HepG2 (cell line): ENCODE data around the gene MOG. TPM values are rescaled to one million over a fixed set of nuclear protein-coding genes. Genes with fewer than 3 reads are reported as not detected.
A peak's percentile ranks its signal among the peaks of the same experiment; 100 is the strongest.

Experiments
- CEBPG ChIP-seq: IDR thresholded peaks from 2 replicates; pipeline ENCODE4 v1.6.1; 2016
- NFKB2 ChIP-seq: sonication (generic); formaldehyde crosslinking; IDR thresholded peaks from 2 replicates; pipeline ENCODE4 v1.4.0; 2020; ENCODE audit warnings: missing genetic modification reagents, borderline replicate concordance
- SETDB1 ChIP-seq: sonication (generic); formaldehyde crosslinking; IDR thresholded peaks from 2 replicates; pipeline ENCODE4 v1.5.1; 2020; ENCODE audit warnings: missing genetic modification reagents, mild to moderate bottlenecking, borderline replicate concordance
- SNAPC4 ChIP-seq: sonication (generic); formaldehyde crosslinking; IDR thresholded peaks from 2 replicates; pipeline ENCODE4 v1.4.0; 2020; ENCODE audit warnings: mild to moderate bottlenecking, missing genetic modification reagents
- SPEN ChIP-seq: sonication (generic); formaldehyde crosslinking; IDR thresholded peaks from 2 replicates; pipeline ENCODE4 v1.5.1; 2020; ENCODE audit warnings: low read depth, mild to moderate bottlenecking, missing genetic modification reagents
- THAP11 ChIP-seq: IDR thresholded peaks from 2 replicates; pipeline ENCODE4 v1.6.1; 2016; ENCODE audit warnings: missing biosample characterization, missing genetic modification reagents
- ZNF260 ChIP-seq: sonication (generic); formaldehyde crosslinking; IDR thresholded peaks from 2 replicates; pipeline ENCODE4 v1.4.0; 2020; ENCODE audit warnings: missing genetic modification reagents, low read depth, mild to moderate bottlenecking, borderline replicate concordance
- ZNF263 ChIP-seq: sonication (generic); formaldehyde crosslinking; IDR thresholded peaks from 2 replicates; pipeline ENCODE4 v1.4.0; 2020; ENCODE audit warnings: missing genetic modification reagents
- ZNF354B ChIP-seq: sonication (generic); formaldehyde crosslinking; IDR thresholded peaks from 2 replicates; pipeline ENCODE4 v1.8.0; 2022; ENCODE audit warnings: mild to moderate bottlenecking, missing genetic modification reagents
- ZNF383 ChIP-seq: sonication (generic); formaldehyde crosslinking; IDR thresholded peaks from 2 replicates; pipeline ENCODE4 v1.4.0; 2020; ENCODE audit warnings: missing genetic modification reagents, mild to moderate bottlenecking, borderline replicate concordance
- ZXDC ChIP-seq: sonication (generic); formaldehyde crosslinking; IDR thresholded peaks from 2 replicates; pipeline ENCODE4 v1.5.0; 2020; ENCODE audit warnings: mild to moderate bottlenecking, missing genetic modification reagents
- polyA plus RNA-seq, 8 experiments: library from polyadenylated mRNA; depleted of rRNA in 3 of 8; stranded (reverse) in 7 of 8; unstranded in 1 of 8; fragments of >200 nt; fragmentation: Illumina TruSeq in 4 of 8; extraction: Trizol in 4 of 8; gene quantifications; 2 replicates each; pipeline versions ENCODE4 v1.2.1 to v1.2.3, GENCODE V29; 2011 to 2016; ENCODE audit warnings: low read depth in 4 of 8, missing spikeins in 1 of 8, mixed read lengths in 1 of 8; ENCODE audit not compliant: insufficient read depth in 1 of 8
- total RNA-seq, 5 experiments: library from RNA; depleted of rRNA; stranded (reverse); fragments of >200 nt; fragmentation: Illumina TruSeq; extraction: Trizol; gene quantifications; 2 replicates each; pipeline ENCODE4 v1.2.3, GENCODE V29; 2016; ENCODE audit warnings: low read depth in 1 of 5
- TF ChIP-seq, protein P1 (sequence below): sonication (generic); formaldehyde crosslinking; IDR thresholded peaks from 2 replicates; pipeline ENCODE4 v1.5.0; 2020; ENCODE audit warnings: mild to moderate bottlenecking, missing genetic modification reagents
- TF ChIP-seq, protein P2 (sequence below): sonication (generic); formaldehyde crosslinking; IDR thresholded peaks from 2 replicates; pipeline ENCODE4 v1.9.0; 2021; ENCODE audit warnings: missing genetic modification reagents, borderline replicate concordance
- TF ChIP-seq, protein P3 (sequence below): sonication (generic); formaldehyde crosslinking; IDR thresholded peaks from 2 replicates; pipeline ENCODE4 v1.4.0; 2020; ENCODE audit warnings: mild to moderate bottlenecking, missing genetic modification reagents

The MOG gene
- total and polyA plus RNA-seq, 2 of the 13 experiments (the other 11 are each of a cell fraction or from before 2014, with no cell fraction given) = not detected

- TF ChIP-seq SNAPC4 (CRISPR knock-in tag) = no peak
- TF ChIP-seq ZNF354B (CRISPR knock-in tag) = no peak
- TF ChIP-seq, protein P1, sequence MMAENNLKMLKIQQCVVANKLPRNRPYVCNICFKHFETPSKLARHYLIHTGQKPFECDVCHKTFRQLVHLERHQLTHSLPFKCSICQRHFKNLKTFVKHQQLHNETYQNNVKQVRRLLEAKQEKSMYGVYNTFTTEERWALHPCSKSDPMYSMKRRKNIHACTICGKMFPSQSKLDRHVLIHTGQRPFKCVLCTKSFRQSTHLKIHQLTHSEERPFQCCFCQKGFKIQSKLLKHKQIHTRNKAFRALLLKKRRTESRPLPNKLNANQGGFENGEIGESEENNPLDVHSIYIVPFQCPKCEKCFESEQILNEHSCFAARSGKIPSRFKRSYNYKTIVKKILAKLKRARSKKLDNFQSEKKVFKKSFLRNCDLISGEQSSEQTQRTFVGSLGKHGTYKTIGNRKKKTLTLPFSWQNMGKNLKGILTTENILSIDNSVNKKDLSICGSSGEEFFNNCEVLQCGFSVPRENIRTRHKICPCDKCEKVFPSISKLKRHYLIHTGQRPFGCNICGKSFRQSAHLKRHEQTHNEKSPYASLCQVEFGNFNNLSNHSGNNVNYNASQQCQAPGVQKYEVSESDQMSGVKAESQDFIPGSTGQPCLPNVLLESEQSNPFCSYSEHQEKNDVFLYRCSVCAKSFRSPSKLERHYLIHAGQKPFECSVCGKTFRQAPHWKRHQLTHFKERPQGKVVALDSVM = no peak
- peak; percentile 69 for TF ChIP-seq SPEN (CRISPR knock-in tag)
- peak; percentile 86; the same call in 1 of the 2 replicates for TF ChIP-seq NFKB2
- TF ChIP-seq SETDB1 (CRISPR knock-in tag) = no peak
- TF ChIP-seq, protein P2, sequence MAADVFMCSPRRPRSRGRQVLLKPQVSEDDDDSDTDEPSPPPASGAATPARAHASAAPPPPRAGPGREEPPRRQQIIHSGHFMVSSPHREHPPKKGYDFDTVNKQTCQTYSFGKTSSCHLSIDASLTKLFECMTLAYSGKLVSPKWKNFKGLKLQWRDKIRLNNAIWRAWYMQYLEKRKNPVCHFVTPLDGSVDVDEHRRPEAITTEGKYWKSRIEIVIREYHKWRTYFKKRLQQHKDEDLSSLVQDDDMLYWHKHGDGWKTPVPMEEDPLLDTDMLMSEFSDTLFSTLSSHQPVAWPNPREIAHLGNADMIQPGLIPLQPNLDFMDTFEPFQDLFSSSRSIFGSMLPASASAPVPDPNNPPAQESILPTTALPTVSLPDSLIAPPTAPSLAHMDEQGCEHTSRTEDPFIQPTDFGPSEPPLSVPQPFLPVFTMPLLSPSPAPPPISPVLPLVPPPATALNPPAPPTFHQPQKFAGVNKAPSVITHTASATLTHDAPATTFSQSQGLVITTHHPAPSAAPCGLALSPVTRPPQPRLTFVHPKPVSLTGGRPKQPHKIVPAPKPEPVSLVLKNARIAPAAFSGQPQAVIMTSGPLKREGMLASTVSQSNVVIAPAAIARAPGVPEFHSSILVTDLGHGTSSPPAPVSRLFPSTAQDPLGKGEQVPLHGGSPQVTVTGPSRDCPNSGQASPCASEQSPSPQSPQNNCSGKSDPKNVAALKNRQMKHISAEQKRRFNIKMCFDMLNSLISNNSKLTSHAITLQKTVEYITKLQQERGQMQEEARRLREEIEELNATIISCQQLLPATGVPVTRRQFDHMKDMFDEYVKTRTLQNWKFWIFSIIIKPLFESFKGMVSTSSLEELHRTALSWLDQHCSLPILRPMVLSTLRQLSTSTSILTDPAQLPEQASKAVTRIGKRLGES (CRISPR knock-in tag) = no peak
- TF ChIP-seq CEBPG (CRISPR knock-in tag) = no peak
- TF ChIP-seq ZNF260 (CRISPR knock-in tag) = no peak
- no peak for TF ChIP-seq THAP11
- TF ChIP-seq ZNF263 (CRISPR knock-in tag) = peak; percentile 48; the same call in 1 of the 2 replicates
- no peak for TF ChIP-seq ZNF383
- TF ChIP-seq ZXDC = no peak
- TF ChIP-seq, protein P3, sequence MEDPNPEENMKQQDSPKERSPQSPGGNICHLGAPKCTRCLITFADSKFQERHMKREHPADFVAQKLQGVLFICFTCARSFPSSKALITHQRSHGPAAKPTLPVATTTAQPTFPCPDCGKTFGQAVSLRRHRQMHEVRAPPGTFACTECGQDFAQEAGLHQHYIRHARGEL (CRISPR knock-in tag) = no peak
Measured at GRCh38 chr6:29649701-29650673, 6.9 kb upstream of the MOG start (continued).
